Activated CD4-positive, alpha-beta T cell treated with anti-CD3 and anti-CD28 coated beads, Interleukin-2, amount 50 U/mL, for 24 hours (primary cell): Measurements from ENCODE around the gene CIAO2A.
"Not testable (repeated sequence)": the region's sequence is repeated elsewhere in the genome, so short reads cannot be mapped to it uniquely, and the experiment has no call there.

Experiments
- DNase-seq, 2 donors: peaks; one replicate each; pipeline ENCODE4 v3.0.0-alpha.2; 2020; ENCODE audit warnings: low read depth in 1 of 2, low spot score in 1 of 2

CIAO2A gene

DNA sequence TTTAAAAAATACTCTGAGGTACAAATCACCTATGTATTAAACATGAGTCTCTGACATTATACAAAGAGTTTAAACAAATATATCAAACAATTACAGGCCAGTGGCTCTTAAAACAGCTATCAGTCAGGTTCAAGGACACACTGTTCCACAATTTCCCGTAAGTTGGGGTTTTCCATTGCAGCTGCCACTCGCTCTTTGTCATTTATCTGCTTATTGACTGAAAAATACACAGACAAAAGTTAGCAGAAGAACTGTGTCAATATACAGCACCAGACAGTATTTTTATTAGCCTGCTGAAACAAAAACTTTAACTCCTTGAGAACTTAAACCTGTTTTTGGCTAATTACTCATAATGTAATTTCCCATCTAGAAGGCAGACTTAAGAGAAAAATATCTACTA lies 20.8 kb downstream of the CIAO2A start:
- no peak for DNase-seq

DNA sequence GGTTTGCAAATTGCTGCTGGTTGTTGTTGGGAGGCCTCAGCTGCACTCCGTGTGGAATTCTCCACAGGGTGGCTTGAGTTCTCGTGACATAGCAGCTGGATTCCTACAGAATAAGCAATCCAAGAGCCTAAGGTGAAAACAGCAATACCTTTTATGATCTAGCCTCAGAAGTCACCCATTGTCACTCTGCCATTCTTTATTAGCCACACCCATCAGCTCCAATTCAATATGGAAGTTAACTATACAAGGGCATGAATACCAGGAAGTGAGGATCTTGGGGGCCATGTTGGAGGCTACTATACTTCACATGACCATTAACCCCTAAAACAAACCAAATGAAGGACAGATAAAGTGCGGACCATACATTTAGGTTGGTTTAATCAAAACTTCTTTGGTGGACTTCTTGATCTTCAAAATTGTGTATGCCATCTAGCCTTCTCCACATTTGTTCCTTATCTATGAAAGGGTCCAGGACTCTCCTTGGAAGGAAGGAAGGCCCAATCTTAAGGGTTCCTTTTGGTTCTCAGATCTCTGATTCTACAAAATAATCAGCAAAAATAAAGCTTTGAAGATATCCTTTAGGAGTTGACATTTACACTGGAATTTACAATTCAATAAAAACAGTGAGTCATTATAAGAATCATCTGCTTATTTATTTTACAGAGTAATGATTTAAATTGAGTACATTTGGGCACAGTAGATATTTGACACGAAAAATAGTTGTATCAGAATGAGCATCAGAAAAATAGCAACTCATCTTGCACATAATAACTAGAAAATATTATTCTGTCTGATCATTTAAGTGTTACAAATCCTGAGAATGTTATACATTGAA lies 21.5 kb downstream of the CIAO2A start:
- no peak for DNase-seq

DNA sequence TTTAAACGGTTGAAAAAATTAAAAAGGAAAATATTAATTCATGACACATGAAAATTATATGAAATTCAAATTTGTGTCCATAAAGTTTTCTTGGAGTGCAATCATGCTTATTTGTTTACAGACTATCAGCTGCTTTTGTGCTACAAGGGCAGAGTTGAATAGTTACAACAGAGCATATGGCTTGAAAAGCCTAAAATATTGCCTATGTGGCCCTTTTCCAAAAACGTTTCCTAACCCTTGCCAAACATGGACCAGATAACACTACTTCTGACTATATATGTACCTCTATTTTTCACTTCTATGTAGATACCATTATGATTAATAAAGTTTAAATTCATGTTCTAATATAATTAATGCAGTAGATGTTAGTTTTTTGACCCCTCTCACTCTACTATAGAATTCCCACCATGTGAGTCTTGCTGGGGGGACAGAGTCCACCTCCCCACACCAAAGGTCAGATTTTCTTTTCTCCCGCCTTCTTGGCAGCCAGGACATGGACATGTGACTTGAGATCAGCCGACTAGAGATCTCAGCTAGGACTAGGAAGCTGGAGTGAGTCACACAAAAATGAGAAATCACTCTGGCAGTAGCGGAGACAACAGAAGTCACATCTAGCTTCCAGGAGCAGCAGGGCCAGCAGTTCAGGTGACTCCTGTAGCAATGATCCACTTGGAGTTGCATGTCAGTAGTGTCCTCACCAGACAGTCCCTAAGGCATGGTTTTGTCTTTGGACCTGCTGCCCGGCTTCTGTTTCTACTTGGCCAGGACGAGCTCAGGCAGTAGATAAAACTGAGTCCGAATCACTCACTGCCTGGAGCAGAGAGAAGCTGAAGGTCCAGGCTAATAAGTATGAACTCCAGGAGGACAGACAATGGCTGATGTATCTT lies 22.4 kb downstream of the CIAO2A start:
- DNase-seq, result no peak

DNA sequence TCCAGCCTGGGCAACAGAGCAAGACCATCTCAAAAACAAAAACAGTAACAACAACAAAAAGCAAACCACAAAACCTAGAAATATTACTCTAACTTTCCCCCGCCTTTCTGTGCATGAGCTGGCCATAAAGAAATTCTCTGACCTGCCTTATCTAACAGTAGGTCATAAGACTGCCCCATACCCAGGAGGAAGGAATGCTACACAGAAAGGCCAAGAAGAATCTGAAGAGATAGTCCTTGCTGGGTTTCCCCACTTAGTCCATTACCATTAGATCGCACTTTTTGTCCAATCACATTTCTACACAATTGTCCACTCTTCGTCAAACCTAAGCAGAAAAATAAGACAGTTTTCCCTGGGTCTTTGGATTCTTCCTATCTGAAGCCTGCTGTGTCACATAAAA lies 23.5 kb downstream of the CIAO2A start:
- no peak for DNase-seq

DNA sequence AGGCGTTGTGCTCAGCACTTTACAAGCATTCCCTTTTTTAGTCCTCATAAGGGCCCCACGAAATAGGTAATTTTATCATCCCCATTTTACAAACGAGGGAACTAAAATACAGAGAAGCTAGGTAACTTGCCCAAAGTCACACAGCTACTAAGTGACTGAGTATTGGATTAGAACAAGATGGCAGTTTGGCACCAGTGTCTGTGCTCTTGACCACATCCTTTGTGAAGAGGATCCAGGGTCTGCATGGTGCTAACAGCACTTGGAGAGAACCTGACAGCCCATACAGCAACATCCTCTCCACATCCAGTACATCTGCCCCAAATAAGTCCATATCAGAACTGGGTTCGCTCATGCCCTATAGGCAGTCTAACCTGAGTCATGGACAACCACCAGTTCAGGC lies 25.5 kb downstream of the CIAO2A start:
- no peak for DNase-seq

DNA sequence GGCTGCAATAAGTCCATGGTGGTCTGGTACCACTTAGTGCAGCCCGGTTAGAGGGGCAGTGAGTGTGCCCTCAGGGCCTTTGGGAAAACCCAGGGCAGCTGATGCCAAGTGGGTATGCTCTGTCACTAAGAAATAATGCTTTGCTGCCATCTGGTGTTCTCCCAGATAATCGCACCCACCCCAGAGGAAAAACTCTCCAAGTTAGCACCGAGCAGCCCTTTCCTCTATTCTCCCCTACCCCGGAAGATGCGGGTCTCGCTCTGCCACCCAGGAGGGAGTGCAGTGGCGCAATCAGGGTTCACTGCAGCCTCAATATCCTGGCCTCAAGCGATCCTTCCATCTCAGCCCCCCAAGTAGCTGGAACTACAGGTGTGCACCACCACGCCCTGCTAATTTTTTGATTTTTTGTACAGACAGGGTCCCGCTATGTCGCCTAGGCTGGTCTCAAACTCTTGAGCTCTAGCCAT lies 26.0 kb downstream of the CIAO2A start:
- DNase-seq, result peak; percentile 46 to 62

DNA sequence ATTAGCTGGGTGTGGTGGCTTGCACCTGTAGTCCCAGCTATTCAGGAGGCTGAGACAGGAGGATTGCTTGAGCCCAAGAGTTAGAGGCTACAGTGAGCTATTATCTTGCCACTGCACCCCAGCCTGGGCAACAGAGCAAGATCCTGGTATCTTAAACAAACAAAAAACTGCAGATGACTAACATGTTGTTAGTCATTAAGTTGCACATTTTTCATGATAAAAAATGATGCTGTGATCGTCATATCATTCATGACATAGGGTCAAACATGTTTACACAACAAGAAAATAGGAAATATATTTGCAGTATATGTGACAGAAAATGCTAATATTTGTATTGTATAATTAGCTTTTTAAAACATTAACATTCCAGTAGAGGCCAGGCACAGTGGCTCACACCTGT lies 27.2 kb downstream of the CIAO2A start:
- no peak for DNase-seq

DNA sequence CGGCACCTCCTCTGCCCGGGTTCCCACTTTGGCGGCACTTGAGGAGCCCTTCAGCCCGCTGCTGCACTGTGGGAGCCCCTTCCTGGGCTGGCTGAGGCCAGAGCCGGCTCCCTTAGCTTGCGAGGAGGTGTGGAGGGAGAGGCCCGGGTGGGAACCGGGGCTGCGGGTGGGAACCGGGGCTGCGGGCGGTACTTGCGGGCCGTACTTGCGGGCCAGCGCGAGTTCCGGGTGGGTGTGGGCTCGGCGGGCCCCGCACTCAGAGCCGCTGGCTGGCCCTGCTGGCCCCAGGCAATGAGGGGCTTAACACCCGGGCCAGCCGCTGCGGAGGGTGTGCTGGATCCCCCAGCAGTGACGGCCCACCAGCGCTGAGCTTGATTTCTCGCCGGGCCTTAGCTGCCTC lies 32.9 kb downstream of the CIAO2A start:
- DNase-seq, result no peak

DNA sequence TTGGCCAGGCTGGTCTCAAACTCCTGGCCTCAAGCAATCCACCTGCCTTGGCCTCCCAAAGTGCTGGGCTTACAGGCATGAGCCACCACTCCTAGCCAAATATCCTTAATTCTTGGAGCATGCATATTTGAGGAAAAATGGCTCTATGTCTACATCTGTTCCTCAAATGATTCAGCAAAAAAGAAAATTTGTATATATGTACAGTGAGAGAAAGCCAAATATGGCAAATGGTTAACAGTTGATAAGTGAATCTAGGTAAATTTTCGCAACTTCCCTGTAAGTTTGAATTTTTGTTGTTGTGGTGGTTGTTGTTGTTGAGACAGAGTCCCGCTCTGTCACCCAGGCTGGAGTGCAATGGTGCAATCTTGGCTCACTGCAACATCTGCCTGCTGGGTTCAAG lies 34.5 kb downstream of the CIAO2A start:
- DNase-seq, result not testable (repeated sequence)

DNA sequence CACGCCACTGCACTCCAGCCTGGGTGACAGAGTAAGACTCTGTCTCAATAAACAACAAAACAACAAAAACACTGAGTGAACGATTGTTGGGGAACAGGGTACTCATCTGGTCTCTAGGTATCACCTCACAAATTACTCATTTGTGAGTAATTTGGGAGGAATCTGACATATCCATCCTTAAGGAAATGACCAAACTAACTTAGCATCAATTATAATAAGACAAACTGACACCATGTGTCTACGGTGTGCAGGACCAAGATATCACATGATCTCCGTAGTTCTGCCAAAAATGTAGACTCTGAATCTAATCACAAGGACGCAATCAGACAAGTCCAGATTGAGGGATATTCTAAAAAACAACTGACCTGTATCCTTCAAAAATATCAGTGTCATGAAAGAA lies 35.4 kb downstream of the CIAO2A start:
- no peak for DNase-seq

DNA sequence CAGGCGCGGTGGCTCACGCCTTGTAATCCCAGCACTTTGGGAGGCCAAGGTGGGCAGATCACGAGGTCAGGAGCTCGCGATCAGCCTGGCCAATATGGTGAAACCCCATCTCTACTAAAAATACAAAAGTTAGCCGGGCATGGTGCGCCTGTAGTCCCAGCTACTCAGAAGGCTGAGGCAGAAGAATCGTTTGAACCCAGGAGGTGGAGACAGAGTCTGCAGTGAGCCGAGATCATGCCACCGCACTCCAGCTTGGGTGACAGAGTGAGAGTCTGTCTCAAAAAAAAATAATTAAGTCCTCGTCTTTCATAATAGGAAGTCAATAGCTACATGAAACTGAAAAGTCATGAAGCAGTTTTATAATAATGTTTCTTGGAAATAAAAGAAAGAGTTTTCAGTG lies 40.0 kb downstream of the CIAO2A start:
- not testable (repeated sequence) for DNase-seq

DNA sequence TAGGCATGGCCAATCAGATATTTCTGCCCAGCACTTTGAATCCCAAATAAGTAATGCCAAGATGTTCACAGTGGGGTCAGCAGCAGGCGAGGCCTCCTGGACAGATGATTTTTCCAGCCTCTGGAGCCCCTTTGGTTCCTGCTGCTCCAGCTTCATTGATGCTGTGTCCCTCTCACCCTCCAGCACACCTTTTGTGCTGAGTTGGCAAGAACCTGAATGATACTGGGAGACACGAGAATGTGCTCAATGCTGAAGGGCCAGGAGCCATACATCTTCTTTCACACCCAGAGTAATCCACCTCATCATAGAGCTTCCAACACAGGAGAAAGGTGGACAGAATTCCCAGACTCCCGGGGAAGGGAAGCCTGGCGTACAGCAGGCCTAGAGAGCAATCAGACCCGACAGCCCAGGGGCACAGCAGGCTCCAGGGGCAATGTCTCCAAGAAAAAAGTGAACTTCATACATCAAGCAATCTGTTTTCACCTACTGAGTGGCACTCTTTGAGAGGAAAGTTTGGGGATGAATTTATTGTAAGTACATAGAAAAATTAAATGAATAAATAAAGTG lies 40.6 kb downstream of the CIAO2A start:
- no peak for DNase-seq

DNA sequence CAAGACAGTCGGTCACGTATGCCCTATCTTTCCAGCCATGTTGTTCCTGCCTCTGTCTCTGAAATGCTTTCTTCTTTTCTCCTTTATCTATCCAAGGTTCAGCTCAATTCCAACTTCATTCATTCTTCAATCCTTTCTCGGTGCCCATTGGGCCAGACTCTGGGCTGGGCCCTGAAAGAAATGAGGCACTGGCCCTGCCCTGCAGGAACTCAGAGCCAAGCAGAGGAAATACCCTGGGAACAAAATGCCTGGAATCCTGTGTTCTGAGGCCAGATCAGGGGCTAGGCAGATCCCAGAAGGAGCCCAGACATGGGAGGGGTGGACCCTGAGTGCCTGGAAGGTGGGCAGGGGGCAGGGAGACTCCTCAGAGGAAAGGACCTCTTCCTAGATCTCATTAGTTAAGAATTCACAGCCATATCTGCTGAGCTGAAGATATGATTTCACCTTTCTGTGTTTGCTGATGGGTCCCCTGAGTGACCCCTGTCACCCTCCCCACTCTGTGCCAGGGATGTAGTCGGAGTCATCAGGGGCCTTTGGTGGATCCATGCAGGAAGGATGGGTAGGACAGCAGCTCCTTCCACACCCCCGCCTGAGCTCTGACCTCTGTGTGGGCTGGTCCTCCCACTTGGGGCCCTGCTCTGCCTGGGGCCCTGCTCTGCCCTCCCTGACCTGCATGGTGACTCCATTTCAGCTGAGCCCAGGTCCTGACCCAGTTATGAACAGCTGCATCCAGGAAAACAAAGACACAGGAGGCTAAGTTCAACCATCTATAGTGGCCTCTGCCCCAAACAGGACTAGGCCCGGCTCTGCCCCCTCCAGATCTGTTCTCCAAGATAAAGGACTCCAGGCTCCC lies 42.0 kb downstream of the CIAO2A start:
- no peak for DNase-seq

DNA sequence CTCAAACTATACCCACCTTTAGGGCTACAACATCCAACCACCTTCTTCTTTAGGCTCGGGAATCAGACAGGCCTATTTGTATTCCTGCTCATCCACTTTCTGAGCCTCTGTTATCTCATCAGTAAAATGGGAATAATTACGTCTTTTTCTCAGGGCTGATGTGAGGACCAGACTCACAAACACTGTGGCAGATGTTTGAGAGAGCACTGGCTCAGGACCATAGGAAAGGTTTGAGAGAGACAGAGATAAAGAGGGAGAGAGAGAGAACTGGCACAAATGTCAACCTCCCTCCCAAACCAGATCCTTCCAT lies 42.6 kb downstream of the CIAO2A start:
- no peak for DNase-seq

DNA sequence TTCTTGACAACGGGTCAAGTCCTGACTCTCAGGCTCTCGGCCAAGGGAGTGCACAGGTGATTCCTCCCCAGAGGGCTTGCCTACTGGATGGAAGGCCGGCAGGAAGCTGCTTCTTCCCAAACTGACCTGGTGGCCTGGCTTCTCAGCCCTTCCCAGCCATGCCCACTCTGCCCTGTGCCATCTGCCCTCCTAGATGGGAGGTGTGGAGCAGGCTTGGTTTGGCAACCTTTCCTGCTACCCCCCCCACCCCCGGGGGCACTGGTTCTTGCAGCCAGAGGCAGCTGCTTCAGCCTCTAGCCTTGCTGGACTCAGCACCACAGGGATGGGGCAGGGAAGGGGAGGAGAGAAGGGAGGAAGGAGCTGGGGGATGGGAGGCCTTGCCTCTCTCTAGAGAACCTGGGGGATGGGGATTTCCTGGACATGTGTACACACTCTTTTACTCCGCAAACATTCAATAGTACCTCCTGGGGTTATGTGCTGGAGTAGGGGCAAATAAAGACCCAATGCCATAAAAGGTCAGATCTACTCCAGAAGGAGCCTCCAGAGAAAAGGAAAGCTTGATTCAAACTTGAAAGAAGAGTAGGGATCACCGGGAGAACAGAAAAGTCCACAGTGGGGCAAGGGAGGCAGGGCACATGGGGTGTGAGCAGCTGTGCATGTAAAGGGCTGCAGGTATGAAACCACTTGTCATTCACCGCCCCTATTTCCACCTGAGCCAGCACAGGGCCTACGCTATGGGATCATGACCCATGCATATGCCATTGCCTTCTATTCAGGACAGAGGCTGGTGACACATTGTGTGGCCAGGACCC lies 43.2 kb downstream of the CIAO2A start:
- DNase-seq, result no peak

DNA sequence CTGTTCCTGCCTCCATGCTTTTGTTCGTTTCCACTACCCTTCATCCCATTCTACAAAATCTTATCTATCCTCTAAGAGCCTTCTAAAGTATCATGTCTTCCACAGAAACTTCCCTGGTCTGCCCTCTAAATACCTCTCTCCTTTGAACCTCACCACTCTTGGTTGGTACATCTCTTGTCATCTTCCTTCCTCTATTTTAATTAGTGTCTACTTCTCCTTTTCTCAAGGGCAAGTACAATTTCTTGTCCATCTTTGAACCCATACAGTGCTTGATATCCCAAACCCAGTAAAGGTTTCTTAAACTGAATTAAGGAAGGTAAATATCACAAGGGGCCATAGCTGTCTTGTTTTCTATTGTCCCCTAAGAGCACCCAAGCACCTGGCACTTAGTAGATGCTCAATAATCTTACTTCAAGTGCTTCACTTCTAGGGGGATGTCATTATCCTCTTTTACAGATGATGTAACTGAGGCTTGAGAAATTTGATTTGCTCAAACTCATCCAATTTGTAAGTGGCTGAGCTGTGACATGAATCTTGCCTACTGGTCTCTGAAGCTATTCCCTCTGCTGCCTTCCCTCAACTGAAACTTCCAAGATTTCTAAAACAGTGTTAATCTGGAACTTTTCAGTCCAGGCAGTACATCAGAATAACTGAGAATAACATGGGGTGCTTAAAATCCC lies 44.7 kb downstream of the CIAO2A start:
- DNase-seq, result no peak

DNA sequence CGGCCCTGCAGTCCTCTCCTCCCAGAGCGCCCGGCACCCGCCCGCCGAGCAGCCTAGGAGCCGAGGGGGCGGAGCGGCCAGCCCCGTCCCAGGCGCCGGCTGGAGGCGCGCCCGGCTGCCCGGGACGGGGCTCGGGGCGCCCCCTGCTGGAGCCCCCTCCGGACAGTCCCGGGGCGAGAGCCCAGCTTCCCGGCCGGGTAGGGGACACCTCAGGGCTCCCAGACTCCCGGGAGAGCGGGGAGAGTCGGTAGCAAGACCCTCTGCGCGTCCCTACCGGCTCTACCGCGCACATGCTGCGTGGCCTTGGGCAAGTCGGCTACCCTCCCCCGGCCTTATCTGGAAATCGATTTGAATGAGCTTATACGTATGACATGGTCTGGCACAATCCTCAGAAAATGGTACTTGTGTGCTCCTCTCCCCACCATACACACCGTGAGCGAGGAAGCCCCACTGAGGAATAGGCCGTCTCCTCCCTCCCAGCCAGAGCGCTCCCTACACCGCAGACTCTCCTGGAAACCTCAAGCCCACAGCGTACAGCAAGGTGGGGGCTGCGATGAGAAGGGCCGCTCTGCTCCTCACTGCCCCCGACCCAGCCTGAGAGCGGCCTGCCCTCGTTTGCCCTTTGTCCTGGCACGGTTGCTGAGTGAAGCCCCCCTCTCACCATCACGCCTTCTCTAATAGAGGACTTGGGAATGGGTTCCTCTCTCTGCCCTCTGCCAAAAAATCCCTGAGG lies 47.1 kb downstream of the CIAO2A start, which contains the start of gene DAPK2:
Gene DAPK2 (minus strand): TSS at position 65 of the 733 bp plus-strand sequence. CDS start 6,224 bp downstream, outside the sequence.
- peak; percentile 36 to 49 for DNase-seq

DNA sequence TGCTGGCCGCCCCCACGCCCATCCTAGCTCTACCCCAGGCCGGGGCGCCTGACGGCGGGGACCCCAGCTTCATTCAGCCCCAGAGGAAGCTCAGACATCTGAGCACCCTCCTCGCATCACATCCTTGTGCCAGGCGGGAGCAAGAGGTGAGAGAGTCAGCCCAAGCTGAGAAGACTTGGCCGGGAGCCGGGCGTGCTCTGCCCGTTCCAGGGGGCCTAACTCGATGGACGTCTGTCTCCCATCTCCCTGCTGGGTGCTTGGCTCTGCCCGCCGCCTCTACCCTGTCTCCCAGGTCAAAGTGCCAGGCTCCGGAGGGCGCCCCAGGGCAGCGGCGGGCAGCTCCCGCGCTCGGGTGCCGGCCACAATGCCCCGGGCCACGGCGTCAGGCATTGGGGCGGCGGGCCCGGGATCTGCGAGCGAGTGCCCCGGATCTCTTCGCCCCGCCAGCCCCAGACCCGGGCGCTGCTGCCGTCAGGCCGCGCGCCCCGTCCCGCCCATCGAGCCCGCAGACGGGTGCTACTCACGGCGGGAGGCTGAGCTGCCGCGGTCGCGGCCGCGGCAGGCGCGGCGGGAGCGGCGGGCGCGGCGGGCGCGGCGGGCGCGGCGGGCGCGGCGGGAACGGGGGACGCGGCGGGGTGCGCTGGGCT lies 47.7 kb downstream of the CIAO2A start:
- no peak for DNase-seq
